HG02938 (cell line): ENCODE results near the gene CD163L1.

Experiments
- ATAC-seq: cut with Tn5 transposase; IDR thresholded peaks from one replicate; pipeline ENCODE4 v1.9.1; 2021; ENCODE audit warnings: mild to moderate bottlenecking, moderate library complexity; ENCODE audit not compliant: unreplicated experiment

Gene CD163L1

DNA sequence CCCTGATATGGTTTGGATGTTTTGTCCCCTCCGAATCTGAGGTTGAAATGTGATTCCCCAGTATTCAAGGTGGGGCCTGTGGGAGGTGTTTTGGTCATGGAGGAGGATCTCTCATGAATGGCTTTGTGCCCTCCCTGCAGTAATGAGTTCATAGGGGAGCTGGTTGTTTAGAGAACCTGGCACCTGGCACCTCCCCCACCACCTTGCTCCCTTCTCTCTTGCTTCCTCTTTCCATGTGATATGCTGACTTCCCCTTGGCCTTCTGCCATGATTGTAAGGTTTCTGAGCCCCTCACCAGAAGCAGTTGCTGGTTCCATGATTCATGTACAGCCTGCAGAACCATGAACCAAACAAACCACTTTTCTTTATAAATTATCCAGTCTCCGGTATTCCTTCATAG, 32.6 kb downstream of the CD163L1 start:
- no peak for ATAC-seq

DNA sequence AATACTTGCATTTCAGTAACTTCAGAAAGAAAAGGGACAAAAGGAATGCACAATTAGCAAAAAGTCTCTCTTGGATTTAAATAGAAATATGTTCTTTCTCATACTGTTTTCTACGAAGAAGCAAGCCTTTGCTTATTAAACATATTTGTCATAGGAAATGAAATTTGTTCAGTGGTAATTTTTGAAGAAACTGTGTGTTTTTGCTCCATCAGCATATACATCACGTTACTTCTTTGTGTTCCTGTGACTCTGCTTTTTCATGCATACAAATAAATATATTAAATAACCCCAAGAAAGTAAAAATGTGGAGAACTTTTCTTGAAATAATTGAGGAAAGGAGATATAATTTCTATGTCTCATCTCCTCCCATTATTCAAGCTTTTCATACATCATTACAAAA, 39.7 kb downstream of the CD163L1 start:
- no peak for ATAC-seq

DNA sequence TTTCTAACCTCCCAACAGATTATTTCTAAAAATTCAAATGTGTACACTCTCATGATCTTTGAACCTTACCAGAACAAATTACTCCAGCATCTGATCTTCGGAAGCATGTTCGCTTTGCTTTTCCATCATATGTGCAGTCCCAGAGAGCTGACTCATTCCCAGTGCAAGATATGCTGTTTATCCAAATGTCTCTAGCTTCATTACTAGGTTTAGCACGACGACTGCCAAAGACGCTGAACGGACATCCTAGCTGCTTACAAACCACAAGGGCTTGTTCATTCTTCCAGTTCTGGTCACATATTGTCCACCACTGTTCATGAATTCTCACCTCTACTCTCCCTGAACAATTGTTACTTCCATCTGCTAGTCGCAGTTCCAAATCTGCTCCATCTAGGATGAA, 40.5 kb downstream of the CD163L1 start:
- no peak for ATAC-seq

DNA sequence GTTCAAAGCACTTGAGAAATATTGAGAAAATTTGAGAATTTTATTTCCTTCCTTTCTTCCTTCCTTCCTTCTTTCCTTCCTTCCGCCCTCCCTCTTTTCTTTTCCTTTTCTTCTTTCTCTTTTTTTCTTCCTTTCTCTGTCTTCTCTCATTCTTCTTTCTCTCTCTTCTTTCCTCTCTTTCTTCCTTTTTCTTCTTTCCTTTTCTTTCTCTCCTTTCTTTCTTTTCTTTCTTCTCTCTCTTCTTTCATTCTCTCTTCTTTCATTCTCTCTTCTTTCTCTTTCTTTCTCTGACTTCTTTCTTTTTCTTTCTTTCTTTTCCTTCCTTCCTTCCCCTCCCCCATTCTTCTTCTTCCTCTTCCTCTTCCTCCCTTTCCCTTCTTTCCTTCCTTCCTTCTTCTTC, 44.9 kb downstream of the CD163L1 start:
- no peak for ATAC-seq

DNA sequence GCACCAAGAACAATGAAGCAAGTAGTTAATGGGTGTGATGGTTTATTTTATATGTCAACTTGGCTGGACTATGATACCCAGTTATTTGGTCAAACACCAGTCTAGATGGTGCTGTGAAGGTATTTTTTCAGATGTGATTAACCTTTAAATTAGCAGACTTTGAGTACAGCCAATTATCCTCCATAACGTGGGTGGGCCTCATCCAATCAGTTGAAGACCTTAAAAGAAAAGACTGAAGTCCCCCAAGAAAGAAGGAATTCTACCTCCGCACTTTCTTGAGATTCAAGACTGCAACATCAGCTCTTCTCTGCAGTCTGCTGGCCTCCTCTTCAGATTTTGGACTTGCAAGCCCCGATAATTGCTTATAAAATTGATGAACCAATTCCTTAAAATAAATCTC, 47.5 kb downstream of the CD163L1 start:
- ATAC-seq: no peak

DNA sequence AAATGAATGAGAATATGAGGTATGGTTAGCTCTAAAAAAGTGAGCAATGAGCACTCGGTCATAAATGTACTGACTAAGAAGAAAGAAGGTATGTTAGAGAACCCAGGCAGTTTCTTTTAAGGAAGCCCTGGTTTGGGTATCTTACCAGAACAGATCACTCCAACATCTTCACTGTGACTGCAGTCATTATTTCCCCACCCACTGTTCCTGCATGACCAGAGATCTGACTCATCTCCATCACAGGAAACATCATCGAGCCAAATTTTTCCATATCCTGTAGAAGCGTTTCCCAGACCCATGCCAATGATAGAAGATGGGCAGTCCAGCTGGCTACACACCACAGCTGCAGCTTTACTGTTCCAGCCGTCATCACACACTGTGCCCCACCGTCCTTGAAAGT, 48.0 kb downstream of the CD163L1 start:
- no peak for ATAC-seq

DNA sequence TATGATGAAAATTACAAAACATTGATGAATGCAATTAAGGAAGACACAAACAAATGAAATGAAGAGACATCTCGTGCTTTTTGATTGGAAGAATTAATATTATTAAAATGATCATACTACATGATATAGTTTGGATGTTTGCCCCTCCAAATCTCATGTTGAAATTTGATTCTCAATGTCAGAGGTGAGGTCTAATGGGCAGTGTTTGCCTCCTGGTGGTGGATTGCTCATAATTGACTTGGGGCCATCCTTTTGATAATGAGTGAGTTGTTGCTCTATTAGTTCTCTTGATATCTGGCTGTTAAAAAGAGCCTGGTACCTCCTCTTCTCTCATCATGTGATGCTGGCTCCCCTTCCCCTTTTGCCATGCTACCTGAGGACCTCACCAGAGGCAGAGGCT, 56.7 kb downstream of the CD163L1 start:
- no peak for ATAC-seq

DNA sequence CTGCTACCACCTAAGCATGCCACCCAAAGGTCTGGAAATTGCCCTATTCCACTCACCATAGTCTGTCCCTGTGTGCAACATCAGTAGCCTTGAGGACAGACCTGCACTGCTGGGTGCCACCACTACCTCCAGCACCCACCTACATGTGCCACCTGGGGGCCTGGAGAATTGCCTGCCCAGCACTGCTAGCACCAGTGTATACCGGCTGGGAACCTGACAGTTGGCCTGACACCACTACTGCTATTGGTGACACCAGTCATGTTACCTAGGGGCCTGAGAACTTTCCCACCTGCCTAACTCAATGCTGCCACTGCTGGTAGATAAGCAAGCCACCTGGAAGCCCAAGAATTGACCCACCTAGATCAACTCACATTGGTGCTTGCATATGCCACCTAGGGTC, 60.8 kb downstream of the CD163L1 start:
- no peak for ATAC-seq

DNA sequence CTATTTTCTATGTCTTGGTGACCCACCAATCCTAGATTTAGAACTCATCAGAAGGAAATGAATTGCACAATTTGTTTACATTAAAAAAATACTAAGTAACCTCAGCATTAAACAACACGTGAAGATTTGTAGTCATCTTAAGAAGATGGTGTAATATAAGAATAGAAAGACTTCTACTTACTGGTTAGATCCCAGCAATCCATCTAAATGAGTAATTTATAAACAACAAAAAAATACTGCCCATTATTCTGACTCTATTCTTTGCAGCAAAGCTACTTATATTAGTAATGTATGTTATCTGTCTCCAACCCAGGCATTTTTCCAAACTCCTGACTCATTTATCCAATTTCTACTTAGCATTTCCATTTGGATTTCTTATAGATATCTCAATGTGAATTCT, 67.8 kb downstream of the CD163L1 start:
- no peak for ATAC-seq

DNA sequence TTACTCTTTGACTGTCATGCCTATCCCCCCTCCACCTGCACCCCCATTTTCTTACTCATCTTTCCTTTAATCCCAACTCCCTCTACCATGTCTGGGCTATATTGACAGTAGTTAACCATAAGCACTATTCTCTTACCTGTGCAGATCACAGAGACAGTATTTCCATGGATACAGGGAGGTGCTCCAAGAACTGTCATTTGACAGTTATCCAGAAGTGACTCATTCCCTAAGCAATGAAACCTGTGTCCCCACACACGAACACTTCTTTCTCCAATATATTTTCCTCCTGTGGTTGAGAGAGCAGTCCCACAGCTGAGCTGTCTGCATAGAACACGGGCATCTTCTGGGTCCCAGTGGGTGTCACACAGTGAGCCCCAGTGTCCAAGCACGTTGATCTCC, 68.8 kb downstream of the CD163L1 start:
- no peak for ATAC-seq

DNA sequence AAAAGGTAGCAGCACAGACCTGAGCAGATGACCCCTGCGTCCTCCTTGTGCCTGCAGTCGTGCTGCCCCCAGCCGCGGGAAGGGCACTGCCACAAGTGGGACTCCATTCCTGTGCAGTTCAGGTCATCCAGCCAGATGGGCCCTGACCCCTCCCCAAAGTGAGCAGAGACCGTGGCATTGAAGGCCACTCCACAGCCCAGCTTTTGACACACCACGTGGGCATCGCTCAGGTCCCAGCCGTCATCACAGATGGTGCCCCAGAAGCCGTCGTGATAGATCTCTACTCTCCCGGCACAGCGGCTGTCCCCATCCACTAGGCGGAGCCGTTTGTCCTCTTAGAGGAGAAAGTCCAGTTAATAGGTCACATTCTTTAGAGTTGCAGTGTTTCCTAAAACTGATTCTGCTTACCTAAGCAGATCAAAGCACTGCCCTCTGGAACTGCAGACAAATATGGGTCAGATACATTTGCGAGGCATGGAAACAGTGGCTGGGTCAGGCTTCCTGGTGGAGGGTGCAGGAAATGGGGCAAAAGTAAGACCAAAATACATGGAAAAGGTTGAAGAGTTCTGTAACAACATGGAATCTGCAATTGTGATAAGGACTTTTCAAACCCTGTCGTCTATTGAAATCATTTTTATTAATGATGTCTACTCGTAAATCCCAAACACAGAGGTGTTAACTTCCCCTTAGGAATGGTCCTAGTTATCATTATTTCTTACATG, 69.4 kb downstream of the CD163L1 start:
- no peak for ATAC-seq

DNA sequence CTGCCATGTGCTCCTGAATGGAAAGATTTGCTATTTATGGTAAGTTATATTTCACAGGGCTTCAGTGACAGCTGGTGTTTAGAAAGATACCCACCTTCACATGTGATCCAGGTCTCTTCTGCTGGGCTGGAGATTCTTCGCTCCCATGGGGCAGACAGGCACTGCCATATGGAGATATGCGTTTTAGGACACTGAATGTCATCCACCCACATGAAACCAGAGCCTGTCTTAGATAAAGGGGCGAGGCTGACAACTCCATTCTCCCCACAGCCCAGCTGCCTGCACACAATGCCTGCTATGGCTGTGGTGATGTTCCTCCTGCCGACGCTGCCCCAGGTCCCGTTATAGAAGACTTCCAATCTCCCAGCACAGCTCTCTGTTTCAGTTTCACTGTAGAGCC, 70.7 kb downstream of the CD163L1 start:
- no peak for ATAC-seq

DNA sequence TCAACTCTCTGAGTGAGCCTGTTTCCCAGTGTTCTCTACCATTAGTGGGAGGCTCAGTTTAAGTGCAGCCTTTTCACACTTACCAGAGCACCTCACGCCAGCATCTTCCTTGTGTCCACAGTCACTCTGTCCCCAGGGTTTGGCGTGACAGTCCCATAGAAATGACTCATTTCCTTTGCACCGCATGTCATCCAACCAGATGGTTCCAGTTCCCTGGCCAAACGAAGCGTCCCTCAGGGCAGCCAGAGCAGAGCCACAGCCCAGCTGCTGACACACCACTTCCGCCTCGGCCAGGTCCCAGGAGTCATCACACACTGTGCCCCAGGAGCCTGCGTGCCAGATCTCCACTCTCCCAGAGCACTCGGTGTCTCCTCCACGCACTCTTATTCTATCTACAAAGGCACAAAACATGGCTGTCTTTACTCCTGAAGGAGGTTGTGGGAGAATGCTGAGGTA, 74.7 kb downstream of the CD163L1 start:
- ATAC-seq: no peak

DNA sequence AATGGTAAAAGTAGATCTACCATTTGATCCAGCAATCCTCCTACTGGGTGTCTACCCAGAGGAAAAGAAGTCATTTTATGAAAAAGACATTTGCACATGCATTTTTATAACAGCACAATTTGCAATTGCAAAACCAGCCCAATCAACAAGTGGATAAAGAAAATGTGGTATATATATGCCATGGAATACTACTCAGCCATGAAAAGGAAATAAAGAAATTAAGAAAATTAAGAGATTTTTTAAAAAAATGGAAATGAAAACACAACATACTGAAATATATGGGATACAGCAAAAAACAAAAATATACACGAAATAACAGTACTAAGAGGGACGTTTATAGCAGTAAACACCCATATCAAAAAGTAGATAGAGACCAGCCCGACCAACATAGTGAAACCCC, 81.2 kb downstream of the CD163L1 start:
- ATAC-seq: no peak

DNA sequence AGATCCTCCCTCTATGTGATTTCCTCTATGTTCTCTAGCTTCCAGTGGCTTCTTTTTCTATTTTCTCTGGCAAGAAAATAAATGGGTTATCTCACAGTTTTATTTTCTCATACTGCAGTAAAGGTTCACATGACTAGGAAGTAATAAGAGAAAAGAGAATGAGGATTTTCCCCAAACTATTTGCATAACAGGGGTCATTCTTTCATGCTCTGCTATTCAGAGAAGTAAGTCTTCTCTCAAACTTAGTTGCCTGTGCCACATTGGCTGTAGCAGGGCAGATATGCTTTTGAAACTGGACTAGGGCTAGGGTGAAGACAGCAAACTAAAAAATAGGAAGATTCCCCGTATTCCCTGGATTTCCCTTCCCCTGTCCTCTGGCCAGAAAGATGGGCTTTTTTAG, 82.7 kb downstream of the CD163L1 start:
- ATAC-seq: no peak

DNA sequence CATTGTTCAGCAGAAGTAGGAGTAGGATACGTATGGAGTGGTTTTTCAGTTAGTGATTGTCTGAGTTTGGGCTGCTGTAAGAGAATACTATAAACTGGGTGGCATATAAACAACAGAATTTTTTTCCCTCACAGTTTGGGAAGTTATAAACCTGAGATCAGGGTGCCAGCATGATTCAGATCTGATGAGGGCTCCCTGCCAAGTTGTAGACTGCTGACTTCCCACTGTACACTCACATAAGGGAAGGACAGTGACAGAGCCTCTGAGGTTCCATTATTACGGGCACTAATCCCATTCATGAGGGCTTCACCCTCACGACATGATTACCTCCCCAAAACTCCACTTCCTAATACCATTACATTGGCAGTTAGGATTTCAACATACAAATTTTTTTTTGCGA, 89.4 kb downstream of the CD163L1 start:
- ATAC-seq: no peak

DNA sequence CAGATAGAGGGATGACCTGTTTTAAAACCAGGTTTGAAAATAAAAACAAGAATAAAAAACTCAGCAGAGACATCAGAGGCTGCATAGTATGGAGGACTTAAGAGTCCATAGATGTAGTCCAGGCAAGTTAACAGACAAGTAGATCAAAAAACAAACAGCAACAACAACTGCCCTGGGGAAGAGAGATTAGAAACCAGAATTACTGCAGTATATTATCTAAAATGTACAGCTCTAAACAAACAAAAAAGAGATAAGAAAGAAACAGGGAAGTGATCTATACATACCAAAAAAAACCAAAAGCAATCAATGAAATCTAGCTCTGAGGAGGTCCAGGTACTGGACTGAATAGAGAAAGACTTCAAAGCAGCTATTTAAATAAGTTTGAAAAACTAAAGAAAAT, 91.3 kb downstream of the CD163L1 start:
- ATAC-seq: no peak

DNA sequence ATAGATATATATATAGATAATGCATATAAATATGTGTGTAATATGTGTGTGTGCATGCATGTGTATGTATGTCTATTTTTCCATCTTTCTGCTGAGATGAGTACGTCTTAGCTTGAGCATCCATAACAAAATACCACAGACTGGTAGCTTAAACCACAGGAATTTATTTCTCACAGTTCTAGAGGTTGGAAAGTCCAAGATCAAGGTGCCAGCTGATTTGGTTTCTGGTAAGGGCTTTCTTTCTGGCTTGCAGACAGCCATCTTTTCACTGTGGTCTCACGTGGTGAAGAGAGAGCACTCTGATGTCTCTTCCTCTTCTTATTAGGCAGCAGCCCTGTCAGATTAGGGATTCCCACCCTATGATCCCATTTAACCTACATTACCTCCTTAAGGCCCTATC, 92.8 kb downstream of the CD163L1 start:
- no peak for ATAC-seq

DNA sequence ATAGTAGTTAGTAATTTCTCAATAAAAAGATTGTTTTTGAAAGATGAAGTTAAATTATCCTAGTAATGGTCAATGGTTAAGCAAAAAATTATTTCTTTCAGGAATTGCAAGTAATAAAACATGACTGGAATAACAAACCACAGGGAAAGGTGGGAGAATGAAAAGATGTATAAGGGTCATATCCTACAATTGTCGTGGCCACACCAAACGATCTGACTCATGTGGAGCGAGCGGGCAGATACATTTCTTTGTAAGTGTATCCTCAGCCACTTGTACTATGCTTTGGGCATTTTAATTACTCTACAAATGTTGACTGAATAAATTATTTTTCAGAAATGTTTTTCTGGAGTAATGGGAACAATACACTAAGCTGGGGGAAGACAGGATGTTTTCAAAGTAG, 94.5 kb downstream of the CD163L1 start:
- no peak for ATAC-seq

DNA sequence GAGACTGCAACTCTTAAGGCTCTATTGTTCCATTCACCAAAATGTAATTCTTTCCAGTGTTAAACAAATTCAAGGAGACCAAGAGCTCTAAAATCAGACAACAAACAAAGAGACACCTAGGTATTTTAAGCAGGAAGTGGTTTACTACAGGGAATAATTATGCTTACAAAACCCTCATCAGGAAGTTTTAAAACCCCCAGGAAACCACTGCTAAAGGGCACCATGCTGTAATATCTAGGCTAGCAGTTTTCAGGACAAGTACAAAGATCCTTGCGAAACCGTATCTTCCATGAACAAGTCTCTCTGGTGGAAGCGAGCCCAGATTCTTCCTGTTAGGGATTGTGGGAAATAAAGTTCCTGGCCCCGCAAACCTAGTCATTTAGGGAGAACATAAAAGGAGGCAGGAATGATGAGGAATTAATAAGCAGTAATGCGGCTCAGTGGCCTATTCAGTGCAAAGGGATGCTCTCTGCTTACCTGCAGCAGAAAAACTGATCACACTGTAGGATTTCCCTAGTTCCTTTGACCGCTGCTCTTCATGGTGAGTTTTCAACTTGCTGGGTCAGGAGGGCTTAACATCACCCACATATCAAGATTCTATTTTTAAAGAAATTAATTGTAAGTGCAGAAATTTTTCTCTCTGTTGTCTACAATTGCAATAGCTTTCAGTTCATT, 97.3 kb downstream of the CD163L1 start:
- no peak for ATAC-seq

DNA sequence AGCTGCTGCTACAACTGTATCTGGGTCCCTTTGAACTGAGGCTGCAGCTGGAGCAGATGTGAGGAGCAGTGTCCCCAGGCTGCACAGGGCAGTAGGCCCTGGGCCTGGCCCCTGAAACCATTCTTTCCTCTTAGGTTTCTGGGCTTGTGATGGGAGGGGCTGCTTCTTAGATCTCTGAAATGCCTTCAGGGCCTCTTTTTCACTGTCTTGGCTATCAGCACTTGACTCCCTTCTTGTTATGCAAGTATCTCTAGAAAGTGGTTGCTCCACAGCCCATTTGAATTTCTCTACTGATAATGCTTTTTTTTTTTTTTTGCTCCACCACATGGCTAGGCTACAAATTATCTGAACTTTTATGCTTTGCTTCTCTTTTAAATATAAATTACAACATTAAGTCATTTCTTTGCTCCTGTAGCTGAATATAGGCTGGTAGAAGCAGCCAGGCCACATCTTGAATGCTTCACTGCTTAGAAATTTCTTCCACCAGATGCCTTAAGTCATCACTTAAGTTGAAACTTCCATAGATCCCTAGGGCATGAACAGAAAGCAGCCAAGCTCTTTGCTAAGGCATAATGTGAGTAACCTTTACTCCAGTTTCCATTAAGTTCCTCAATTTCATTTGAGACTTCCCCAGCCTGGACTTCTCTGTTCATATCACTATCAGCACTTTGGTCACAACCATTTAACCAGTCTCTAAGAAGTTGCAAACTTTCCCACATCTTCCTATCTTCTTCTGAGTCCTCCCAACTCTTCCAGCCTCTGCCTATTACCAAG, 98.9 kb downstream of the CD163L1 start:
- ATAC-seq: no peak

DNA sequence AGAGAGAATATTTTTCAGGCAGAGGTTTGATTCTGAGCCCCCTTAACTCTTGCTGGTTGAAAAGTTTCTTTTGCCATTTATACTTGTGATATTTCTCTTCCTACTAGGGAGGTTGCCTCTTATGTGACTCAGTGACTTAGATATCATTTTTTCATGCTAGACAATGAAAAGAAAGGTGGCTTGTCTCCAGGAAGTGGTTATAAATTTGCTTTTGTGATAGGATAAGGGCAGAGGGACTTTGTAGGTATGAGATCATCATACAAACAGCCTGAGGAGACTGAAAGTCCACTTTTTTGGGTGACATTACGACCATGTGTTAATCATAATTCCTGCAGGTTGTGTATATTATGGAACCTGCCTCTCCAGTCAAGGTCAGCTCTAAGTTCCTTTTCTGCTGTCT, 104.3 kb downstream of the CD163L1 start:
- no peak for ATAC-seq
